Dermis blood vessel endothelial cell (primary cell): ENCODE results near the gene DLGAP4. TPM values are rescaled to one million over a fixed set of nuclear protein-coding genes. Genes with fewer than 3 reads are reported as not detected.
"Not testable (repeated sequence)": the region's sequence is repeated elsewhere in the genome, so short reads cannot be mapped to it uniquely, and the experiment has no call there.

Source experiments
- DNase-seq: peaks from one replicate; pipeline ENCODE4 v3.0.0; 2010
- total RNA-seq: library from RNA; depleted of rRNA; stranded (reverse); fragments of >200 nt; gene quantifications from 2 replicates; pipeline ENCODE4 v1.2.3, GENCODE V29; 2014

Gene DLGAP4
- total RNA-seq, 1 donor from 2014 or later, result 18.4 TPM

- peak; percentile 60 for DNase-seq
Measured at GRCh38 chr20:36541768-36542488, 235.8 kb downstream of the DLGAP4 start.

- DNase-seq, result no peak
Measured at GRCh38 chr20:36542516-36543183, 236.5 kb downstream of the DLGAP4 start.

DNA sequence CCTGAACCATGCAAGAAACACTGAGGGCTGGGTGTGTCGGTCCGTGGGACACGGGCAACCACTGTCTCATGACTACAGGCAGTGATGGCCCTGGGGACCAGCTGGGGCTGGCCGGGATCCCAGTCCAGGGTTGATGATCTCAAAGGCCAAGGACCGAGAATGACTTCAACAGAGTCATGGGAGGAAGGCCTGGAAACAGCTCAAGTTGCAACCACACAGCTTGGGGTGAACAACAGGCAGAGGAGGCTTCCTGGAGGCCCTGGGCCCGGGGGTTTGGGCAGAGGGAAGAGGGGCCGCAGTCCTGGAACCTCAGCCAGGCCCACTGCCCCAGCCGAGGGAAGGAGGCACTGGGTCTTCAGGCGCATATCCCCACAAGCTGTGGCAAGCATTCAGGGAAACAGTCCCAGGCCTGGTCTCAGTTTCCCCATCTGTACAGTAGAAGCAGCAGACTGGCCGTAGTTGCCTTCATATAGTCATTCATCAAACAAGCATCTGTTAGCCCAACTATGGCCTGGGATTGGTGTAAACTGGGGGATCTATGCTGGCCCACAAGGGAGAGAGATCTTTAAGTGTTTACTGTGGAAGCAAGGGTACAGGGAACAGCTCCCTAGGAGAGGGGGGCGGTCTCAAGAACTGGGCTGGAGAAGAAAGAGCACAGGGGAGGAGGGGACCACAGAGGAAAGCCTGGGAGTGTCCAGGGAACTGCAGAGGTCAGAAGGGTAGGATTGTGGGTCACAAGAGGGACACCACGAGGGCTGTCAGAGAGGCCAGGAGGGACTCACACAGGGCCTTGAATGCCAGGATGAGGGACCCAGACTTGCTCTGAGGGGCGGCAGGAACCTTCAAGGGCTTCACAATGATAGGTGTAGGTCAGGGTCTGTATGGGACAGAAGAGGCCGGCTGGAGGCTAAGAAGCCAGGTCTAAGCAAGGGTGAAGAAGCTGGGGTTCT, 237.3 kb downstream of the DLGAP4 start:
- DNase-seq, result no peak

DNA sequence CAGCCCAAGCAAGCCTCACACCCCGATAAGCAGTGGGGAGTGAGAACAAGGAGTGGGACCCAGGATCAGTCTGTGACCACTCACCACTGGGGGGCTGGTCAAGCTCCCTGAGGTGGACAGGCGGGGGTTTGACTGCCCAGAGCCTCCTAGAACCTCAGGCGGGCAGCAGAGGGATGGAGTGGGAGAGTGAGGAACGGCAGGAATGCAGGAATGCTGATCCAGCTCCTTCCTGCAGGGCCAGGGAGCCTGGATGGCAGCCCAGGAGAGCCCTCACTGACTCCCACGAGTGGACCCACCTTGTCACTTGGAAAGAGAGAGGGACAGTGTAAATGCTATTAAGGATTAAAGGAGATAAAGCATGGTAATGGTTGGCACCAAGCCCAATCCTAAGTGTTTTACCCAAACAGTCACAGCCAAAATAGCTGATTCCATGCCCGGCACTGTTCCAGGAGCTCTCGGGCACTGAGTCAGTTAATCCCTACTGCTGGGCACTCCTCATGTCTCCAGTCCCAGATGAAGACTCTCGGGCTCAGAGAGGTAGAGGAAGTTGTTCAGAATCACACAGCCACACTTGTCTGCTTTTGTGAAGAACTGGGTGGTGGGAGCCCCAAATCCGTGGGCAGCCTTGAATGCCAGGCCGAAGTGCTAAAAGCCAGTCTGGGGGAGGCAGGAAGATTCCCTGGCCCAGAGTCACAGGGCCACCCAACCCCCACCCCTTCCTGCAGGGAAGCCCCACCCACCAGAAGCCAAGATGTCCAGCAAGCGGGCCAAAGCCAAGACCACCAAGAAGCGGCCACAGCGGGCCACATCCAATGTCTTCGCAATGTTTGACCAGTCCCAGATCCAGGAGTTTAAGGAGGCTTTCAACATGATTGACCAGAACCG, 238.2 kb downstream of the DLGAP4 start:
- no peak for DNase-seq

DNA sequence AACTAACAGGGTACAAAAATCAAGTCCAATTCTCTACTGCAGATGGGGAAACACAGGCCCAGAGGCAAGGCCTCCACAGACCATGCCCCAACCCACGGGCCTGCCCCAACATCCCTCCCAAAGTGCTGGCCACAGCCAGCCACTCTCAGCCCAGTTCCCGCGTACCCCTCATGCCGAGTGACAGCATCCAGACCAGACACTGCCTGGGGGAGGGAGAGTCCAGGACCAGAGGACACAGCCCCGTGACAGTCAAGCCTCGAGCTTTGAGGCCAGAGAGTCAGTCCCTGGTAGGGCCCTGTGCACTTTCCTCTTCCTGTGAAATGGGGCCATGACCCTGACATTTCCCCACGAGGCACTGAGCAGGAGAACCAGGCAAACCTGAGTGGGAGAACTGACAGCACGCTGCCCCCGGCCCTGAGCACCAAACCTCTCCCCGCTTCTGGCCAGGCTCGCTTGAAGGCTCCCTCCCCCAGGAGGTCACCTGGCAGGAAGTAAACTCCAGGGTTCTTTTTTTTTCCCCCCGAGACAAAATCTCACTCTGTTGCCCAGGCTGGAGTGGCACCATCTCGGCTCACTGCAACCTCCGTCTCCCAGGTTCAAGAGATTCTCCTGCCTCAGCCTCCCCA, 240.1 kb downstream of the DLGAP4 start:
- no peak for DNase-seq

- DNase-seq, result no peak
Measured at GRCh38 chr20:36547186-36548005, 241.3 kb downstream of the DLGAP4 start.

GRCh38 chr20:36548006-36548315, 241.8 kb downstream of the DLGAP4 start:
- no peak for DNase-seq

GRCh38 chr20:36548704-36549627, 242.8 kb downstream of the DLGAP4 start:
- no peak for DNase-seq

DNA sequence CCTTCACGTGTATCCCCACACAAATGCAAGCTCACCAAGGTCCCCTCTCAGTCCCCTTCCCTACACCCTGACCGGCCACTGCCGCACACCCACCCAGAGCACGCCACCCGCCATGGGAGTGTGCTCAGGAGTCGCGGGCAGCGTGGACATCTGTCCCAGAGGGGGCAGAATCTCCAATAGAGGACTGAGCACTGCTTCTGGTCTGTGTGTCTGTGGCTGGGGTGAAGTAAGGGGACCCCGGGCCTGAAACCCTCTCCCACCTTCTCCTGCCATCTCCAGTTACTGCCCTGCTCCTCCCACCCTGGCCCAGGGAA, 243.4 kb downstream of the DLGAP4 start:
- DNase-seq, result no peak

- DNase-seq, result no peak
Measured at GRCh38 chr20:36549942-36550789, 244.0 kb downstream of the DLGAP4 start.

- no peak for DNase-seq
Measured at GRCh38 chr20:36550790-36551299, 244.7 kb downstream of the DLGAP4 start.

- DNase-seq, result no peak
Measured at GRCh38 chr20:36555248-36555647, 249.1 kb downstream of the DLGAP4 start.

DNA sequence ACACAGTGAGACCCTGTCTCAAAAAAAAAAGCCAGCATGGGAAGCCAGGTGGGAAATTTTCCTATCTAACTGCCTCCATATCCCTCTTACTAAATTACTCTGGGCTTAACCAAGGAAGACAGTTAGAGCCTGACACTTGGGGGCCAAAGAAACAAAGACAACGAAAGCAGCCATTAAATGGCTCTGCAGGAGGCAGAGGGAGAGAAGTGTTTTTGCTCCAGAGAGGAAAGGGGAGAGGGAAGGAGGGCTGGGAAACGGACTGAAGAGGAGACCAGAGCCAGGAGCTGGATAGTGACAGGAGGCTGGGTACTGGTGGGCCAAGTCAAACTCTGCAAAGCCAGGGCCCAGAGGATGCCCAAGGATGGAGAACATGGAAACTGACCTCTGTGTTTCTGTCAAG, 256.6 kb downstream of the DLGAP4 start:
- no peak for DNase-seq

DNA sequence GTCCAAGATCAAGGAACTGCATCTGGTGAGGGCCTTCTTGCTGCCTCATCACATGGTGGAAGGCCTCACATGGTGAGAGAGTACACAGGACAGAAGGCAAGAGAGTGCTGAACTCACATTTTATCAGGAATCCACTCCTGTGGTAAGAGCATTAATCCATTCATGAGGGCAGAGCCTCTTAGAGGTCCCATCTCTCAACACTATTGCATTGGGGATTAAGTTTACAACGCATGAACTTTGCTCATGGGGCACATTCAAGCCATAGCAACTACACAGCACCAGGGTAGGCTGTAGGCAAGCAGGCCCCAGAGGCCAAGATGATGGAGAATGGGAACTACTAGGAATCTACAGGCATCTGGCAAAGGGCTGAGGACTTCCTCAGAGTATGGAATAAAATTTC, 257.2 kb downstream of the DLGAP4 start:
- no peak for DNase-seq

GRCh38 chr20:36564078-36564725, 258.1 kb downstream of the DLGAP4 start:
- DNase-seq, result not testable (repeated sequence)

GRCh38 chr20:36564726-36565121, 258.6 kb downstream of the DLGAP4 start:
- not testable (repeated sequence) for DNase-seq

DNA sequence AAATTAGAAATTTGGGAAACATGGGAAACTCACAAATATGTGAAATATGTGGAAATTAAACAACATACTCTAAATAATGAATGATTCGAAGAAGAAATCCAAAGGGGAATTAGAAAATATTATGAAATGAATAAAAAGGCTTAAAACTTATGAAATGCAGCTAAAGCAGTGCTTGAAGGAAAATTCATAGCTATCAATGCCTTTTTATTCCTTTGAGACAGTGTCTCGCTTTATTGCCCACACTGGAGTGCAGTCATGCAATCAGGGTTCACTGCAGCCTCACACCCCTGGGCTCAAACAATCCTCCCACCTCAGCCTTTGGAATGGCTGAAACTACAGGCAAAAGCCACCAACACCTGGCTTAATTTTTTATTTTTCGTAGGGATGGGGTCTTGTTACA, 259.4 kb downstream of the DLGAP4 start:
- DNase-seq, result no peak

DNA sequence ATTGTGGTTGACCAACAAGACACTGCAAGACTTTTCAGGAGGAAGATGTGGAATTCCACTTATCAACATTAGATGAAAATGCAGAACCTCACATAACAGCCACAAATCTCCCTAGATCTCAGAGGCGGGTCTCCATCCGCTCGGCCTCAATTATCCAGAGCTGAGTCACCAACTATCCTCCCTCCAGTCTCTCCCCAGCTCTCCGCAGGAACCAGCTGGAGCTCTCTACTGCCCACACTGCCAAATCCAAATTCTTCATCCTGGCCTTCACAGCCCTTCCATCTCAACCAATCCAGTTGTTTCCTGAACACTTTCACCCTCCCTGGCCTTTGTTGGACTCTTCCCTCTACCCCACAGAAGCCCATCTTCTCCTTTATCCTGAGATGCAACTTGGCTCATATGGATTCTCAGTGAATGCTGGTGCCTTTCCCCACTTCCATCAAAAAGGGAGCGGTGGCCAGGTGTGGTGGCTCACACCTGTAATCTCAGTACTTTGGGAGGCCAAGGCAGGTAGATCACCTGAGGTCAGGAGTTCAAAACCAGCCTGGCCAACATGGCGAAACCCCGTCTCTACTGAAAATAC, 263.8 kb downstream of the DLGAP4 start:
- DNase-seq, result peak; percentile 46
